HepG2 (cell line): Measurements from ENCODE around the gene DNAJB5. TPM values are rescaled to one million over a fixed set of nuclear protein-coding genes. Genes with fewer than 3 reads are reported as not detected.

Experiments used
- ATAC-seq: fragments of 200-7000 bp; cut with Tn5 transposase; 3 replicates; pipeline ENCODE4 v1.9.1; 2020; ENCODE audit warnings: mild to moderate bottlenecking, moderate library complexity
- BruUV-seq: library from RNA; stranded (reverse); fragments of 400-500 nt; replicated peaks from 2 replicates; lab custom pipeline; 2021; lab: Mats Ljungman, UMichigan
- CTCF ChIA-PET: fragments of 300-600 bp; formaldehyde crosslinking; extraction: SDS; loops from one replicate; lab custom pipeline; 2021; ENCODE audit warnings: low total read pairs, inconsistent platforms, low intra/inter-chr PET ratio; lab: Yijun Ruan, JAX
- POLR2A ChIA-PET: fragments of 350-600 bp; sonication (Branson Sonifier 250); formaldehyde crosslinking; loops from one replicate; lab custom pipeline; 2020; ENCODE audit warnings: antibody characterized with exemption, inconsistent platforms; lab: Yijun Ruan, JAX
- DNase-seq: peaks from one replicate; pipeline ENCODE4 v3.0.0-alpha.2; 2015; ENCODE audit warnings: low spot score
- FAIRE-seq: peaks from 3 replicates; lab custom pipeline; 2011; peaks lifted over from hg19 to GRCh38; lab: Jason Lieb, UNC
- H2AFZ ChIP-seq: one replicate; pipeline ENCODE4 v1.6.1; 2011; ENCODE audit warnings: low read length, inconsistent platforms
- H3K27ac ChIP-seq: fragments of 300-600 bp; 3 replicates; pipeline ENCODE4 v1.8.0; 2011; ENCODE audit warnings: mixed run types, mild to moderate bottlenecking, mixed read lengths, low read length, inconsistent platforms; ENCODE audit not compliant: insufficient read depth; ENCODE audit errors: extremely low read length
- H3K27me3 ChIP-seq, 2 experiments: fragments of 200-600 bp in 1 of 2; 2 replicates in 1 of 2; 3 replicates in 1 of 2; pipeline versions ENCODE4 v1.6.0 to v1.8.0; 2011; ENCODE audit warnings: low read length in 2 of 2, mild to moderate bottlenecking in 2 of 2, moderate library complexity in 2 of 2, inconsistent platforms in 1 of 2; ENCODE audit not compliant: insufficient read depth in 2 of 2, control insufficient read depth in 1 of 2
- H3K36me3 ChIP-seq, 2 experiments: fragments of 200-600 bp in 1 of 2; replicated peaks in 1 of 2; 2 replicates in 1 of 2; 3 replicates in 1 of 2; pipeline versions ENCODE4 v1.5.1 to v1.8.0; 2011; ENCODE audit warnings: low read length in 2 of 2, inconsistent platforms in 1 of 2; ENCODE audit not compliant: insufficient read depth in 2 of 2, control insufficient read depth in 1 of 2
- H3K4me1 ChIP-seq: 2 replicates; pipeline ENCODE4 v1.5.1; 2012; ENCODE audit warnings: low read length, inconsistent platforms; ENCODE audit not compliant: insufficient read depth
- H3K4me2 ChIP-seq: 2 replicates; pipeline ENCODE4 v1.6.0; 2011; ENCODE audit warnings: low read depth, low read length, inconsistent platforms
- H3K4me3 ChIP-seq, 3 experiments: fragments of 200-600 bp in 1 of 3; sonication (generic), shearing (Covaris generic) in 1 of 3; replicated peaks in 1 of 3; 2 replicates each; pipeline ENCODE4 v1.5.1; 2011 to 2016; ENCODE audit warnings: low read length in 3 of 3, inconsistent platforms in 2 of 3, low read depth in 2 of 3, mild to moderate bottlenecking in 2 of 3, control low read depth in 1 of 3, mixed read lengths in 1 of 3; ENCODE audit not compliant: insufficient read depth in 1 of 3
- H3K79me2 ChIP-seq: one replicate; pipeline ENCODE4 v1.6.1; 2011; ENCODE audit warnings: low read length, inconsistent platforms; ENCODE audit not compliant: insufficient read depth
- H3K9ac ChIP-seq: 2 replicates; pipeline ENCODE4 v1.6.0; 2011; ENCODE audit warnings: mild to moderate bottlenecking, low read depth, low read length, inconsistent platforms; ENCODE audit not compliant: insufficient read depth
- H3K9me3 ChIP-seq: 2 replicates; pipeline ENCODE4 v1.5.1; 2012; ENCODE audit warnings: mild to moderate bottlenecking, low read length
- H4K20me1 ChIP-seq: 2 replicates; pipeline ENCODE4 v1.6.0; 2011; ENCODE audit warnings: inconsistent platforms, mild to moderate bottlenecking, low read length, moderate library complexity; ENCODE audit not compliant: insufficient read depth
- CREM ChIP-seq, 2 experiments: sonication (generic) in 1 of 2; formaldehyde crosslinking in 1 of 2; IDR thresholded peaks; 2 replicates each; pipeline versions ENCODE4 v1.4.0 to v1.6.1; 2016 to 2020; ENCODE audit warnings: antibody characterized with exemption in 1 of 2, mild to moderate bottlenecking in 1 of 2, missing genetic modification reagents in 1 of 2
- CTCF ChIP-seq: sonication (generic); formaldehyde crosslinking; IDR thresholded peaks from 2 replicates; pipeline ENCODE4 v1.5.0; 2020; ENCODE audit warnings: mild to moderate bottlenecking, missing genetic modification reagents, moderate library complexity
- MIER2 ChIP-seq: IDR thresholded peaks from 2 replicates; pipeline ENCODE4 v1.6.1; 2016; ENCODE audit warnings: missing biosample characterization, missing genetic modification reagents
- MIXL1 ChIP-seq: IDR thresholded peaks from 2 replicates; pipeline ENCODE4 v1.6.1; 2016
- NAIF1 ChIP-seq: sonication (generic); formaldehyde crosslinking; IDR thresholded peaks from 2 replicates; pipeline ENCODE4 v1.5.0; 2020; ENCODE audit warnings: mild to moderate bottlenecking, missing genetic modification reagents, borderline replicate concordance
- PLRG1 ChIP-seq: fragments of 450-650 bp; conservative IDR thresholded peaks from 2 replicates; pipeline ENCODE4 v1.6.1; 2016
- RAD21 ChIP-seq: fragments of 450-650 bp; formaldehyde crosslinking; IDR thresholded peaks from 2 replicates; pipeline ENCODE4 v1.5.0; 2020; ENCODE audit warnings: mild to moderate bottlenecking
- REST ChIP-seq, 2 experiments: IDR thresholded peaks; 2 replicates each; pipeline ENCODE4 v1.6.1; 2011 to 2012; ENCODE audit warnings: low read length in 2 of 2, borderline replicate concordance in 1 of 2, low read depth in 1 of 2, mild to moderate bottlenecking in 1 of 2, moderate library complexity in 1 of 2
- REXO4 ChIP-seq: sonication (generic); formaldehyde crosslinking; IDR thresholded peaks from 2 replicates; pipeline ENCODE4 v1.8.0; 2022; ENCODE audit warnings: missing genetic modification reagents, mild to moderate bottlenecking, borderline replicate concordance
- RXRA ChIP-seq: sonication (generic); formaldehyde crosslinking; IDR thresholded peaks from 2 replicates; pipeline ENCODE4 v1.5.1; 2020; ENCODE audit warnings: missing genetic modification reagents
- SMC3 ChIP-seq: IDR thresholded peaks from 2 replicates; pipeline ENCODE4 v1.6.1; 2011; ENCODE audit warnings: low read length, improper control_type of control experiment
- STAG1 ChIP-seq: sonication (generic); formaldehyde crosslinking; IDR thresholded peaks from 2 replicates; pipeline ENCODE4 v1.4.0; 2020; ENCODE audit warnings: missing genetic modification reagents
- ZFP1 ChIP-seq: IDR thresholded peaks from 2 replicates; pipeline ENCODE4 v1.6.1; 2016
- ZNF292 ChIP-seq: sonication (generic); formaldehyde crosslinking; IDR thresholded peaks from 2 replicates; pipeline ENCODE4 v1.8.1; 2022; ENCODE audit warnings: mild to moderate bottlenecking, low read depth, missing genetic modification reagents, borderline replicate concordance
- ZNF546 ChIP-seq: sonication (generic); formaldehyde crosslinking; conservative IDR thresholded peaks from 2 replicates; pipeline ENCODE4 v1.8.1; 2023; ENCODE audit warnings: mild to moderate bottlenecking, missing genetic modification reagents
- ZSCAN20 ChIP-seq: sonication (generic); formaldehyde crosslinking; IDR thresholded peaks from 2 replicates; pipeline ENCODE4 v1.4.0; 2020; ENCODE audit warnings: missing genetic modification reagents, mild to moderate bottlenecking, borderline replicate concordance
- WGBS: methylation state at CpG from one replicate; pipeline ENCODE4 v1.1.6; 2017; ENCODE audit warnings: low lambda C conversion rate; 5-methylcytosine and 5-hydroxymethylcytosine counted together
- in situ Hi-C: cut with HindIII; loops from 2 replicates; pipeline ENCODE4 v1.10.0; 2017; ENCODE audit warnings: low pct_unique_long_range_greater_than_20kb; ENCODE audit not compliant: extremely low pct_ligation_motif_present
- intact Hi-C: fragments of 100-400 bp; cut with micrococcal nuclease; formaldehyde crosslinking; loops from one replicate; pipeline ENCODE4 v1.10.0; 2022; ENCODE audit not compliant: unreplicated experiment
- polyA plus RNA-seq, 8 experiments: library from polyadenylated mRNA; depleted of rRNA in 3 of 8; stranded (reverse) in 7 of 8; unstranded in 1 of 8; fragments of >200 nt; fragmentation: Illumina TruSeq in 4 of 8; extraction: Trizol in 4 of 8; gene quantifications; 2 replicates each; pipeline versions ENCODE4 v1.2.1 to v1.2.3, GENCODE V29; 2011 to 2016; ENCODE audit warnings: low read depth in 4 of 8, missing spikeins in 1 of 8, mixed read lengths in 1 of 8; ENCODE audit not compliant: insufficient read depth in 1 of 8
- total RNA-seq, 5 experiments: library from RNA; depleted of rRNA; stranded (reverse); fragments of >200 nt; fragmentation: Illumina TruSeq; extraction: Trizol; gene quantifications; 2 replicates each; pipeline ENCODE4 v1.2.3, GENCODE V29; 2016; ENCODE audit warnings: low read depth in 1 of 5

Gene DNAJB5
- total and polyA plus RNA-seq, 2 of the 13 experiments (the other 11 are each of a cell fraction or from before 2014, with no cell fraction given), result 0.40 to 0.69 TPM

GRCh38 chr9:34984049-34984448 is 5.5 kb upstream of the DNAJB5 start (continued):
- TF ChIP-seq REST (IDR thresholded peaks at IDR 0.05; ENCODE audit: borderline replicate concordance in 1 of 2, low read depth in 1 of 2, low read length in 2 of 2) (peak; percentile 83 to 95), MIXL1 (CRISPR knock-in tag) (no peak), ZSCAN20 (CRISPR knock-in tag) (no peak)

- intact Hi-C loops, result no loop called here
- no peak overlapping the region for H3K4me2 ChIP-seq
- 0% methylated on average over 6 of the region's 7 CpGs for WGBS
- CTCF ChIA-PET, result interaction anchor here (1.1 to 2.0 kb wide), 4 partner anchors 84 to 225 kb away, joined by 3 to 11 read pairs (median 4); no protein-coding TSS in a partner anchor
- TF ChIP-seq MIER2 (CRISPR knock-in tag) (peak; percentile 87; the same call in 1 of the 2 replicates), CREM (IDR thresholded peaks at IDR 0.05) (no peak), CREM (CRISPR knock-in tag; IDR thresholded peaks at IDR 0.05) (no peak), STAG1 (CRISPR knock-in tag) (peak; percentile 53), RXRA (CRISPR knock-in tag) (no peak), ZFP1 (CRISPR knock-in tag) (no peak), NAIF1 (no peak), CTCF (peak; percentile 76), SMC3 (peak; percentile 76), PLRG1 (no peak), ZNF546 (CRISPR knock-in tag) (no peak), ZNF292 (no peak), REXO4 (CRISPR knock-in tag) (no peak), RAD21 (CRISPR knock-in tag) (peak; percentile 25; the same call in 1 of the 2 replicates)
- H2AFZ ChIP-seq, result no peak overlapping the region
- BruUV-seq, result no TSS peak
- in situ Hi-C loops, result loop anchor here (5.0 kb wide), 1 partner anchor 93 kb away; no protein-coding TSS in a partner anchor
- H3K9me3 ChIP-seq, result no peaks in the 10 kb centered on the region
- H3K4me3 ChIP-seq, result no peak overlapping the region
- POLR2A ChIA-PET, result interaction anchor here (0.7 kb wide), 1 partner anchor 86 kb away, joined by 3 read pairs; no protein-coding TSS in a partner anchor
- H3K36me3 ChIP-seq, result no peaks in the 10 kb centered on the region
- ATAC-seq (no peak), FAIRE-seq (peak; percentile 89), DNase-seq (peak; percentile 57)
- H3K27ac ChIP-seq, result no peak overlapping the region
- H3K79me2 ChIP-seq, result no peaks in the 10 kb centered on the region
- no peaks in the 10 kb centered on the region for H4K20me1 ChIP-seq
- H3K4me1 ChIP-seq, result peaks cover 5% of the 10 kb centered on the region; the same call in 1 of the 2 replicates
- H3K9ac ChIP-seq, result no peak overlapping the region
- peaks cover 0 to 17% of the 10 kb centered on the region in 2 experiments; a peak in 4 of 5 replicates for H3K27me3 ChIP-seq
Measured at GRCh38 chr9:34985311-34985899, 4.1 kb upstream of the DNAJB5 start.
